Activated T-cell treated with anti-CD3 and anti-CD28 coated beads, Interleukin-2, amount 50 U/mL, for 72 hours (primary cell): ENCODE results near the gene ADGRG3. TPM values are rescaled to one million over a fixed set of nuclear protein-coding genes. Genes with fewer than 3 reads are reported as not detected.
"Not testable (repeated sequence)": the region's sequence is repeated elsewhere in the genome, so short reads cannot be mapped to it uniquely, and the experiment has no call there.

Experiments
- ATAC-seq, 2 donors: fragments of 150-1000 bp; cut with Tn5 transposase; replicated peaks in 1 of 2; 2 replicates each; pipeline ENCODE4 v1.10.0; 2021; ENCODE audit warnings: moderate library complexity in 2 of 2, mild to moderate bottlenecking in 1 of 2
- DNase-seq, 2 donors: peaks; one replicate each; pipeline ENCODE4 v3.0.0; 2021 to 2022; ENCODE audit warnings: mixed read lengths in 1 of 2
- H3K27ac Mint-ChIP-seq: one replicate; pipeline ENCODE4 v1.8.0; 2022; ENCODE audit warnings: mild to moderate bottlenecking, moderate library complexity, mixed read lengths
- H3K27me3 Mint-ChIP-seq: one replicate; pipeline ENCODE4 v1.8.0; 2022; ENCODE audit warnings: low read depth, mixed read lengths
- H3K36me3 Mint-ChIP-seq, 2 donors: one replicate each; pipeline ENCODE4 v1.8.0; 2022; ENCODE audit warnings: mixed read lengths in 2 of 2, mild to moderate bottlenecking in 1 of 2; ENCODE audit not compliant: insufficient read depth in 2 of 2
- H3K4me1 Mint-ChIP-seq: one replicate; pipeline ENCODE4 v1.8.0; 2022; ENCODE audit warnings: low read depth, mixed read lengths
- H3K4me3 Mint-ChIP-seq, 2 donors: one replicate each; pipeline ENCODE4 v1.8.0; 2022; ENCODE audit warnings: mild to moderate bottlenecking in 2 of 2, mixed read lengths in 2 of 2, moderate library complexity in 2 of 2
- H3K9me3 Mint-ChIP-seq, 2 donors: one replicate each; pipeline ENCODE4 v1.8.0; 2022; ENCODE audit warnings: mixed read lengths in 2 of 2
- total RNA-seq, 2 donors: library from RNA; stranded (reverse); gene quantifications; one replicate each; pipeline ENCODE4 v1.2.3, GENCODE V29; 2022

The ADGRG3 gene
- total RNA-seq, 2 donors from 2014 or later: 0.09 TPM; not detected in 1

DNA sequence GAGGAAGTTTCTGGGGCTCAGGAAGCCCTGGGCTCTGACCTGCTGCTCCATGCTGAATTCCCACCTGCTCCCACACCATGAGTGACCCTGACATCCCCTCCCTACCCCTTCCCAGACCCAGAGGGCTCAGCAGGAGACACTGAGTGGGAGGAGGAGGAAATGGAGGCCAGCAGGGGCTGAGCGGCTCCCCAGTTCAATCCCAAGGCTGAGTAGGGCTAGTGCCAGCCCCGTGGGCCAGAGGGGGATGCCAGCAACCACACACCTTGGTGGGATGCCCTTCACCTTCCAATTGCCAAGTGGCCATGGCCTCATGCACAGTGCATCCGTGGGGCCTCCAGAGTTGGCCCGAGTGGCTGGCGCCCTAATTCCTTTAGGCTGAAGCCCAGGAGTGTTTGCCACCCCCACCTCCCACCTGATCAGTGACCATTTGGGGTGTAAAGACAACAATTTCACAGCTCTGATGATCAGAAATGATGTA, 1.0 kb upstream of the ADGRG3 start:
- H3K27ac Mint-ChIP-seq: no peak overlapping the region
- no peaks in the 10 kb centered on the region for H3K9me3 Mint-ChIP-seq
- H3K4me1 Mint-ChIP-seq: no peaks in the 10 kb centered on the region
- H3K4me3 Mint-ChIP-seq: no peak overlapping the region
- ATAC-seq (no peak), DNase-seq (no peak)
- H3K36me3 Mint-ChIP-seq: no peaks in the 10 kb centered on the region
- no peaks in the 10 kb centered on the region for H3K27me3 Mint-ChIP-seq

DNA sequence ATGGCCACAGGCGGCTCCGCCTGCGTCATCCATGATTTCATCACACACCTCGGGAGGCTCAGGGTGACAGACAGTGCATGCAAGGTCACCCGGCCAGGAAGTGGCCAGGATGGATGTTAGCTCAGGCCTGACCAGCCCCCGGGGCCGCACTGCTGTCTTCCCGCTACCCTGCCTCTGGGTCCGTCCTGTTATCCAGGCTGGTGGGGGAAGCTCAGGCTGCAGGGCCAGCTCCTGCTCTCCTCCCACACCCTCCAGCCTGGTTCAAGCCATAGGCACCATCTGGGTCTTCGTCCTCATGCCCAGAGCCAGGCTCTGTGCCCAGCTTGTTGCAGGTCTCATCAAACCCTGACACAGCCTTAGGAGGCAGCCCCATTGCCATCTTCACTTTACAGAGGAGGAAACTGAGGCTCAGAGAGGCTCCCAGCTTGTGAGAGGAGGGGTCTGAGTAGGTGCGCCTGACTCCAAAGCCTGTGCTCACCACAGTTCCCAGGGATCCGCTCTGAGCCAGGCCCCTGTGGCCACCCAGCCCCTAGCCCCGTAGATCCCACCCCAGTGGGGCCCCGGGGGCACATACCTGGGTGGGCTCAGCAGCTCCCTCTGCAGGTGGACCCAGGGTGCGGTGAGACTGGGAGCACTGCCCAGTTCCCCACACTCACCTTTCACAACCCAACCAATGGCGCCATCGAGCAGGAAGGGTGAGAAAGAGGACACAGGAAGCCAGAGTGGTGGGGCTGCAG, 412 bp upstream of the ADGRG3 start:
- Mint-ChIP-seq H3K27ac (no peak overlapping the region), H3K27me3 (no peaks in the 10 kb centered on the region), H3K9me3 (no peaks in the 10 kb centered on the region), H3K4me3 (no peak overlapping the region), H3K4me1 (no peaks in the 10 kb centered on the region), H3K36me3 (no peaks in the 10 kb centered on the region)
- peak in 1 of 2 donors; percentile 42 for ATAC-seq
- no peak for DNase-seq

DNA sequence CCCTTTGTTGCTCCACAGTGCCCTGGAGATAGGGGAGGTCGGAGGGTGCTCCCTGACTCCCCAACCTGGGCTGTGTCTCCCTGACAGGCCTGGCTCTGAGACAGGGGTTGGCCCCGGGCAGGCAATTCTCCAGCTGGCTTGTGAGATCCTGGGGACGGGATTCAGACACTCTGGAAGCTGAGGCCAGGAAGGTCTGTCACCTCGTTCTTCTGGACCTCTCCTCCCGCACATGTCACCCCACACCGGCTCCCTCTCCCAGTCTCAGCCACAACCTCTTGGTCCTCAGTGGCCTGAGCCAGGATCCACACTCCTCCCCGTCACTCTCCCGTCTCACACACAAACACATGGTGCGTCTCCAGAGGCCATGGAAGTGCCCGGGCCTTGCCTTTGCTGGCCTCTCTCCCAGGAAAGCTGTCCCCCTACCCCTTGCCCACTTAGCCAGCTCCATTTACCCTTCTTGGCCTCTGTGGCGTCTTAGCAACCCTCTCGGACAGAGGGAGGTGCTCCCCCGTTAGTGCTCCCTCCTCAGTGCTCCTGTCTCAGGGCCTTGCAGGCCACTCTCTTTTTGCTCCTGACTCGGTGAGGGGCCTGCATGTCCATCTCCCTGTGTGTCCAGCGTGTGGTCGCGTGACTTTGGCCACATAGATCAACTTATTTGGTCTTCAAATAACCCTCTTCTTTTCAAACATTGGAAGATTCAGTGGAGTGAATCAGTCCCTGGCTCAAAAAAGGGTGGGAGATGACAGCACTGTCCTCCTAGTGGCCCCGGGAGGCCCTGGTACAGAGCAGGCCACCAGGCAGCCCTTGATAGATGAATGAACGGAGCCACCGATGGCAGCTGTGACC, 747 bp downstream of the ADGRG3 start:
- peaks cover 5% of the 10 kb centered on the region for H3K27me3 Mint-ChIP-seq
- H3K4me3 Mint-ChIP-seq: no peak overlapping the region
- H3K9me3 Mint-ChIP-seq: no peaks in the 10 kb centered on the region
- ATAC-seq (no peak), DNase-seq (no peak)
- no peak overlapping the region for H3K27ac Mint-ChIP-seq
- no peaks in the 10 kb centered on the region for H3K36me3 Mint-ChIP-seq
- no peaks in the 10 kb centered on the region for H3K4me1 Mint-ChIP-seq

DNA sequence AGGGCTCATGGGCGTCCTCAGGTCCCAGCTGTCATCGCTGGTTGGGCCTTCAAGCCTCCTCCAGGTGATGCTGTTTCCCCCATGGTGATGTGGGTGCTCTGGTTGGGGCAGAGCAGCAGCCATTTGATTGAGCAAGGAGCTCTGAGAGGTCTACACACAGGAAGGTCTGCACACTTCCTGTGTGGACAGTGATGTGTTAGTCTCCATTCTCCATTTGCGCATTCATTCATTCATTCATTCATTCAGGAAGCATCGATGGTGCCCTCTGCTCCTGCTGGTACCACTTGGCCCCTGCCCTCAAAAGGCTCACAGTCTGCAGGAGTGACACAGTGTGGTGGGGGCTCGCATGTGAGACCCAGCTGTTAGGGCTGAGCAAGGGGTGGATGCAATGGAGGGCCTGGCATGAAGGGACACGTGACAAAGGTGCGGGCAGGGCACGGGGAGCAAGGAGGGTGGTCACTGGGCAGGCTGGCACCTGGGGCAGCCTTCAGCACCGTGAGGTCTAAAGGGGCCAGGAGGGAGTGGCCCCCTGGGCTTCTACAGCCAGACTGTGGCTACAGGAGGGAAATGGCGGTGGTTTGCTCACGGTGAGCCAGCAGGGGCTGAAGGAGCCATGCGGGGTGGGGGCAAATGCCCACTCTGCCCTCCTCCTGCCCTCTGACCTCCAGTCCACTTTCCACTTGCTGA, 1.5 kb downstream of the ADGRG3 start:
- DNase-seq: no peak
- H3K4me3 Mint-ChIP-seq: no peak overlapping the region
- H3K27me3 Mint-ChIP-seq: peaks cover 6% of the 10 kb centered on the region
- no peaks in the 10 kb centered on the region for H3K36me3 Mint-ChIP-seq
- no peaks in the 10 kb centered on the region for H3K4me1 Mint-ChIP-seq
- H3K27ac Mint-ChIP-seq: no peak overlapping the region
- ATAC-seq: no peak
- H3K9me3 Mint-ChIP-seq: no peaks in the 10 kb centered on the region

DNA sequence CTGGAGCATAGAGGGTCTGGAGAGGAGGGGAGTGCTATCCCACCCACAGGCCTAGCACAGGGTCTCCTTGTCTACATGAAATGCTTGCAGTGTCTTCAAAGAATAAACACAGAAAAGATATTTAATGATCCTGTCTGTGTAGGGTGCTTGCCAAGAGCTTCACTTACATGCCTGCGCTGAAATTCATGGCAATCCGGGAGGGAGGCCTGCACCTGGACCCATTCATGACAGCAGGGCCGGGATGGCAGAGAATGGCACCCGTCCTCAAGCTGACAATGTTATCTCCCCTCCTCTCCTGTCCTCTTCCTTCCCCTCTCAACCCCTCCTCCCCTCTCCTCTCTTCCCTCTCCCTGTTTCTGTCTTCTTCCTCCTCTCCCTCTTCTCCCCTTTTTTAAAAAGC, 2.1 kb downstream of the ADGRG3 start:
- H3K36me3 Mint-ChIP-seq: no peaks in the 10 kb centered on the region
- H3K4me3 Mint-ChIP-seq: no peak overlapping the region
- ATAC-seq (no peak), DNase-seq (no peak)
- no peak overlapping the region for H3K27ac Mint-ChIP-seq
- peaks cover 6% of the 10 kb centered on the region for H3K27me3 Mint-ChIP-seq
- no peaks in the 10 kb centered on the region for H3K9me3 Mint-ChIP-seq
- no peaks in the 10 kb centered on the region for H3K4me1 Mint-ChIP-seq

DNA sequence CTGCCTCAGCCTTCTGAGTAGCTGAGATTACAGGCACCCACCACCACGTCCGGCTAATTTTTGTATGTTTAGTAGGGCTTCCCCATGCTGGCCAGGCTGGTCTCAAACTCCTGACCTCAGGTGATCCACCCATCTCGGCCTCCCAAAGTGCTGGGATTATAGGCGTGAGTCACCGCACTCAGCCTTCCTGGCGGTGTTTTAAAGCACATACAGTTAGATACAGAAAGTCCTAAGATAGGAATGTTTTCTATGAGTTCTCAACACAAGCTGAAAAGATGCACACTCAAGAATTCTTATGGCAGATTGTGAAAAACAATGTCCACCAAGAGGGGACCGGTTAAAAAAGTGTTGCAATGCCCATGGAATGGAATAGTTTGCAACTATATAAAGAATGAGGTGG, 3.3 kb downstream of the ADGRG3 start:
- H3K27me3 Mint-ChIP-seq, DNase-seq, H3K36me3 Mint-ChIP-seq, H3K4me3 Mint-ChIP-seq, ATAC-seq, H3K9me3 Mint-ChIP-seq, H3K27ac Mint-ChIP-seq, H3K4me1 Mint-ChIP-seq: not testable (repeated sequence)

DNA sequence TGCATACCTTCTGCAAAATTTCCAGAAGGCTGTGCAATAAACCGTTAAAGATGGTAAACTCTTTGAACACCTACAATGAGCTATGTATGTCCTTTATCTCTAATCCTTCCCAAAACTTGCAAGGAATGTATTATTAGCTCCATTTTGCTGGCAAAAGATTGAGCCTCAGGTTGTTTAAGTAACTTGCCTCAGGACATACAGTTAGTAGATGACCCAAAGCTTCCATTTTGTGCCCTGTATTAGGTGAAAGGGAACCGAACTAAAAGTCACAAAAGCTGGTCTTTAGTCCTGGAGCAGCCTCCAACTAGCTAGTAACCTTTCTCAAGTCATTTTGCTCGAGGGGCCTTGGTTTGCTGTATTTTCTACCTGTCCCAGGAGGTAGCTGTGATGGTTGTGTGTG, 4.3 kb downstream of the ADGRG3 start:
- Mint-ChIP-seq H3K27ac (no peak overlapping the region), H3K4me1 (no peaks in the 10 kb centered on the region), H3K27me3 (peaks cover 6% of the 10 kb centered on the region), H3K9me3 (no peaks in the 10 kb centered on the region), H3K36me3 (no peaks in the 10 kb centered on the region), H3K4me3 (no peak overlapping the region)
- no peak for ATAC-seq
- DNase-seq: no peak

DNA sequence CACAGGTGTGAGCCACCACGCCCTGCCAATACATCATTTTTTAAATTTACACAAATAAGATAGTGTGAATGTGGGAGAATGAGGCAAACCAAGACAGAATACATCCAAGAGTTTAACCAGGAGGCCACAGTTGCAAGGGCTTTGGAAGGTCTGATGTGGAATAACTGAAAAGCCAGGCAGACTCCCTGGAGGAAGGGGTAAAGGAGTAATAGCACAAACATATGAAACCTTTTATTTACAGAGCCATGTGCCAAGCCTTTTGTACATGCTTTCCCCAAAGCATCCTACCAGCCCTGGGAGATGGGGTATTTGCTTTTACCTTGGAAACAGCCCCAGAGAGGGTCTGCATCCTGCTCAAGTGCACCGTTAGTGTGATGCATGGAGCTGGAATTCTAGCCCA, 4.7 kb downstream of the ADGRG3 start:
- Mint-ChIP-seq H3K4me3 (no peak overlapping the region), H3K27ac (no peak overlapping the region), H3K36me3 (no peaks in the 10 kb centered on the region), H3K9me3 (no peaks in the 10 kb centered on the region), H3K27me3 (peaks cover 6% of the 10 kb centered on the region), H3K4me1 (no peaks in the 10 kb centered on the region)
- DNase-seq: no peak
- no peak for ATAC-seq

DNA sequence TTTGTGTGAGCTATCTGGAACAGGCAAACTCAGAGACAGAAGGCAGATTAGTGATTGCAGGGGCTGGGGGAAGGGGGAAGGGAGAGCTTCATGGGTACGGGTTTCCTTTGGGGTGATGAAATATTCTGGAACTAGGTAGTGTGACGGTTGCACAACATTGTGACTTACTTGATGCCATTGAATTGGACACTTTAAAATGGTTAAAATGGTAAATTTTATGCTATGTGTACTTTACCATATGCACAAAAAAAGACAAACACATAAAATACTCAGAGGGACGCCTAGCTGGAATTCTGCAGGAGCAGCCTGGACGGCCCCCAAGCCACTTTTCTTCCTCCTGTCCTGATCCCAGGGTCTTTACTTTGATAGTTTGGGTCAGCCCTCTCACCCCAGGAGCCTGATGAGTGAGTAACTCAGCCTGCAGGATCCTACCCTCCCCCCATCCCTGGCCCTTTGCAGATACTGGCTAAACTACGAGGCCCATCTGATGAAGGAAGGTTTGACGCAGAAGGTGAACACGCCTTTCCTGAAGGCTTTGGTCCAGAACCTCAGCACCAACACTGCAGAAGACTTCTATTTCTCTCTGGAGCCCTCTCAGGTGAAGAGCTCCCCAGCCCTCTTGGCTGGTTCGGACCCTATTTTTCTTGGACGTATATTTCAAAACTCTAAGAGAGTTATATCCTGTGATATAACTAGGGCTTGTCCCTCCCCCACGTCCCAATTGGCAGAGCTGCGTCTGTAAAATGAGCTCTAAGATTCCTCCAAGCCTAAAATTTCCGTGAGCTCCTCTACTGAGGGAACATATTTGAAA, 7.8 kb downstream of the ADGRG3 start:
- DNase-seq: no peak
- Mint-ChIP-seq H3K36me3 (no peaks in the 10 kb centered on the region), H3K27ac (no peak overlapping the region), H3K9me3 (no peaks in the 10 kb centered on the region), H3K27me3 (peaks cover 6% of the 10 kb centered on the region), H3K4me1 (no peaks in the 10 kb centered on the region), H3K4me3 (no peak overlapping the region)
- no peak for ATAC-seq

DNA sequence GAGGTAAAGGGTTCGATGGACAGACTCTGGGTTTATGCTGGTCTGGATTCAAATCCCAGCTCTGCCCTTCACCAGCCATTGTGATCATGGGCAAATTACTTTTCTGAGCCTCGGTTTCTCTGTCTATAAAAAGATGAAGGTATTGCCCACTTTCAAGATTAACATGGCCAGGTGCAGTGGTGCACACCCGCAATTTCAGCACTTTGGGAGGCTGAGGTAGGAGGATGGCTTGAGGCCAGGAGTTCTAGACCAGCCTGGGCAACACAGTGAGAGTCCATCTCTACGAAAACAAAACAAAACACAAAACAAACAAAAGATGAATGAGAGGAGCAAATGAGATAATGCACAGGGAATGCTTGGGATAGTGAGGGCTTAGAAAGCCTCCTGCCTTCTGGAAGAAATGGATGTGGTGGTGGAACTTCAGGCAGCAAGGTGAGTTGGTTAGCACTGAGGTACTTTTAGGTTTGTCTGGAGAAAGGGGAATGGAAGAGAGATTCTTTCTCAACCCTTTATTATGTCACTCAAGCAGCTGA, 8.5 kb downstream of the ADGRG3 start:
- DNase-seq: no peak
- no peak overlapping the region for H3K4me3 Mint-ChIP-seq
- no peaks in the 10 kb centered on the region for H3K4me1 Mint-ChIP-seq
- no peaks in the 10 kb centered on the region for H3K36me3 Mint-ChIP-seq
- no peak overlapping the region for H3K27ac Mint-ChIP-seq
- ATAC-seq: no peak
- H3K27me3 Mint-ChIP-seq: peaks cover 6% of the 10 kb centered on the region
- H3K9me3 Mint-ChIP-seq: no peaks in the 10 kb centered on the region

DNA sequence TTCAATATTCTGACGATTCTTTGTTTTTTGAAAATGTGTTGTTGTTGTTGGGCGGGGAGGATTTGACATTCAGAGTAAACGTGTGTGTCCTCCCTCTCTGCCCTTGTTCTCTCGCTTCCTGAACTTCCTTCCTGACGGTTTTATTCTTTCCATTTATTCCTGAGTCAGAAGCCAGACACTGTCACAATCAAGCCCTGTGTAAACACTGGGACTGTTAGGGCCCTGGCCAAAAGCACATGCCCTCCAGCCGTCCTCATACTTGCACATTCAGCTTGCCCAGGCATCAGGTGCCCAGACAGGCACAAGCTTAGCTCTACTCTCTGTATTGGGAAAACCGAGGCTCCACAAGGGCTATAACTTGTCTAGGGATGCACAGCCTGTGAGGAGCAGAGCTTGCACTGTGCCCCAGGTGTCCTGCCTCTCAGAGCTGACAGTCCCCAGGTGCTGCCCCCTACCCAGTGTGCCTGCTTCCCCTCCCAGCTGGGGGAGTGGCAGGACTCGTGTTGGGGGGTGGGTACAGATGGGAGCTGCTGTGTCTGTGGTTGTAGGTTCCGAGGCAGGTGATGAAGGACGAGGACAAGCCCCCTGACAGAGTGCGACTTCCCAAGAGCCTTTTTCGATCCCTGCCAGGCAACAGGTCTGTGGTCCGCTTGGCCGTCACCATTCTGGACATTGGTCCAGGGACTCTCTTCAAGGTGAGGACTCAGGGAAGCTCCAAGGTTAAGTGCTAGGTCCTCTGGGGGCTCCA, 9.7 kb downstream of the ADGRG3 start:
- DNase-seq: no peak
- Mint-ChIP-seq H3K36me3 (no peaks in the 10 kb centered on the region), H3K27ac (no peak overlapping the region), H3K9me3 (no peaks in the 10 kb centered on the region), H3K4me1 (no peaks in the 10 kb centered on the region), H3K4me3 (no peak overlapping the region), H3K27me3 (peaks cover 6% of the 10 kb centered on the region)
- no peak for ATAC-seq

DNA sequence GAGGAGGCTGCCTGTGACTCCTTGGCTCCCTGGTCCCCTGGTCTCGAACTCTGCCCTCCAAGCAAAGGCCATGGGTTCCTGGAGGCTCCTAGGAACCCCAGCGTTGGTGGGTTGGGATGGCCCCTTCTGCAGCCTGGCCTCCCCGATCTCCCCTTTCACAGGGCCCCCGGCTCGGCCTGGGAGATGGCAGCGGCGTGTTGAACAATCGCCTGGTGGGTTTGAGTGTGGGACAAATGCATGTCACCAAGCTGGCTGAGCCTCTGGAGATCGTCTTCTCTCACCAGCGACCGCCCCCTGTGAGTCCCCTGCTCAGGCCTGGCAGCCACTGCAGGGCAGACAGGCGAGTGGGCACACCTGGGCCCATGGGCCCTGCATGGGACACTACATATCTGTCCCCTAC, 10.9 kb downstream of the ADGRG3 start:
- ATAC-seq (no peak), DNase-seq (no peak)
- no peak overlapping the region for H3K4me3 Mint-ChIP-seq
- no peaks in the 10 kb centered on the region for H3K9me3 Mint-ChIP-seq
- H3K4me1 Mint-ChIP-seq: no peaks in the 10 kb centered on the region
- H3K36me3 Mint-ChIP-seq: no peaks in the 10 kb centered on the region
- peaks cover under 1% of the 10 kb centered on the region for H3K27me3 Mint-ChIP-seq
- H3K27ac Mint-ChIP-seq: no peak overlapping the region
